Activated T-helper 1 cell treated with anti-CD3 and anti-CD28 coated beads, Interleukin-12 subunit alpha, Interleukin-12 subunit beta, Interleukin-2, Interleukin-4 antibody, amounts not matched to agents 30 ng/mL and 10 ng/mL and 1 ng/mL, durations not matched to agents 14 hours and 24 hours and 36 hours (primary cell): ENCODE data around the gene SAMHD1. TPM values are rescaled to one million over a fixed set of nuclear protein-coding genes. Genes with fewer than 3 reads are reported as not detected.
"Not testable (repeated sequence)": the region's sequence is repeated elsewhere in the genome, so short reads cannot be mapped to it uniquely, and the experiment has no call there.

Experiments used
- DNase-seq: peaks from one replicate; pipeline ENCODE4 v3.0.0; 2021; ENCODE audit warnings: low spot score
- H3K27ac Mint-ChIP-seq: one replicate; pipeline ENCODE4 v1.8.0; 2021; ENCODE audit warnings: mild to moderate bottlenecking, mixed read lengths
- H3K27me3 Mint-ChIP-seq: one replicate; pipeline ENCODE4 v1.8.0; 2022; ENCODE audit warnings: mild to moderate bottlenecking, moderate library complexity, mixed read lengths; ENCODE audit not compliant: insufficient read depth
- H3K36me3 Mint-ChIP-seq: one replicate; pipeline ENCODE4 v1.8.0; 2021; ENCODE audit warnings: low read depth, mixed read lengths
- H3K4me1 Mint-ChIP-seq: one replicate; pipeline ENCODE4 v1.8.0; 2021; ENCODE audit warnings: low read depth, mixed read lengths
- H3K4me3 Mint-ChIP-seq: one replicate; pipeline ENCODE4 v1.8.0; 2021; ENCODE audit warnings: mild to moderate bottlenecking, moderate library complexity, mixed read lengths
- H3K9me3 Mint-ChIP-seq: one replicate; pipeline ENCODE4 v1.8.0; 2021; ENCODE audit warnings: mixed read lengths
- intact Hi-C: fragments of 100-400 bp; cut with micrococcal nuclease; formaldehyde crosslinking; loops from one replicate; pipeline ENCODE4 v1.15.1; 2024
- total RNA-seq: library from RNA; stranded (reverse); gene quantifications from 2 replicates; pipeline ENCODE4 v1.2.3, GENCODE V29; 2022

Gene SAMHD1
- total RNA-seq, result 55.0 and 59.9 TPM in 2 replicates

GRCh38 chr20:36951198-36951978 lies at the start of gene SAMHD1:
Gene SAMHD1, minus strand, starts transcription at chr20:36951708. Its CDS starts 65 bp downstream, at chr20:36951643.
- peaks cover 8% of the 10 kb centered on the region for H3K36me3 Mint-ChIP-seq
- peak within 1 kb of the TSS; percentile 91 for H3K27ac Mint-ChIP-seq
- peak; percentile 90 for DNase-seq
- peak within 1 kb of the TSS; percentile 92 for H3K4me3 Mint-ChIP-seq
- H3K9me3 Mint-ChIP-seq, result no peaks in the 10 kb centered on the region
- no peaks in the 10 kb centered on the region for H3K27me3 Mint-ChIP-seq
- peaks cover 47% of the 10 kb centered on the region for H3K4me1 Mint-ChIP-seq
- intact Hi-C loops, result loop anchor here (1.0 to 10.0 kb wide), 6 partner anchors 23 to 307 kb away; partner anchors contain the start of genes MROH8, RBL1, RPN2 and SLA2

- H3K27ac Mint-ChIP-seq, H3K27me3 Mint-ChIP-seq, H3K4me1 Mint-ChIP-seq, H3K9me3 Mint-ChIP-seq, intact Hi-C loops, H3K4me3 Mint-ChIP-seq, DNase-seq: not testable (repeated sequence)
- peaks cover 46% of the 10 kb centered on the region for H3K36me3 Mint-ChIP-seq
These were observed 48.7 kb upstream of the SAMHD1 start for GRCh38 chr20:37000171-37000570.

- intact Hi-C loops, result no loop called here
- H3K9me3 Mint-ChIP-seq, result peaks cover 16% of the 10 kb centered on the region
- H3K36me3 Mint-ChIP-seq, result peaks cover 57% of the 10 kb centered on the region
- no peaks in the 10 kb centered on the region for H3K27me3 Mint-ChIP-seq
- H3K27ac Mint-ChIP-seq, result peak overlapping the region; percentile 23
- DNase-seq, result no peak
- peaks cover 6% of the 10 kb centered on the region for H3K4me1 Mint-ChIP-seq
- no peak overlapping the region for H3K4me3 Mint-ChIP-seq
These were observed 47.1 kb upstream of the SAMHD1 start for GRCh38 chr20:36998652-36999051.

GRCh38 chr20:36997121-36997520 lies 45.6 kb upstream of the SAMHD1 start:
- intact Hi-C loops, result no loop called here
- no peak for DNase-seq
- Mint-ChIP-seq H3K9me3 (peaks cover 22% of the 10 kb centered on the region), H3K4me1 (no peaks in the 10 kb centered on the region), H3K27me3 (no peaks in the 10 kb centered on the region), H3K36me3 (peaks cover 52% of the 10 kb centered on the region), H3K27ac (no peak overlapping the region), H3K4me3 (no peak overlapping the region)

- intact Hi-C loops, H3K4me1 Mint-ChIP-seq, DNase-seq, H3K4me3 Mint-ChIP-seq, H3K27ac Mint-ChIP-seq, H3K27me3 Mint-ChIP-seq: not testable (repeated sequence)
- Mint-ChIP-seq H3K36me3 (peaks cover 54% of the 10 kb centered on the region), H3K9me3 (peaks cover 22% of the 10 kb centered on the region)
These were observed 42.7 kb upstream of the SAMHD1 start for GRCh38 chr20:36994221-36994620.

GRCh38 chr20:36992802-36993334 lies 41.4 kb upstream of the SAMHD1 start:
- intact Hi-C loops, result no loop called here
- H3K4me1 Mint-ChIP-seq, result peaks cover 18% of the 10 kb centered on the region
- peaks cover 22% of the 10 kb centered on the region for H3K9me3 Mint-ChIP-seq
- H3K4me3 Mint-ChIP-seq, result no peak overlapping the region
- no peak overlapping the region for H3K27ac Mint-ChIP-seq
- no peaks in the 10 kb centered on the region for H3K27me3 Mint-ChIP-seq
- DNase-seq, result no peak
- peaks cover 46% of the 10 kb centered on the region for H3K36me3 Mint-ChIP-seq

- intact Hi-C loops, result no loop called here
- Mint-ChIP-seq H3K36me3 (peaks cover 39% of the 10 kb centered on the region), H3K4me3 (no peak overlapping the region), H3K27ac (no peak overlapping the region), H3K27me3 (no peaks in the 10 kb centered on the region), H3K4me1 (peaks cover 19% of the 10 kb centered on the region), H3K9me3 (peaks cover 22% of the 10 kb centered on the region)
- DNase-seq, result no peak
These were observed 40.2 kb upstream of the SAMHD1 start for GRCh38 chr20:36991703-36992102.

GRCh38 chr20:36989797-36990196 lies 38.3 kb upstream of the SAMHD1 start:
- H3K4me1 Mint-ChIP-seq, result peaks cover 19% of the 10 kb centered on the region

GRCh38 chr20:36988494-36988966 lies 37.0 kb upstream of the SAMHD1 start:
- Mint-ChIP-seq H3K4me3 (no peak overlapping the region), H3K9me3 (peaks cover 6% of the 10 kb centered on the region), H3K4me1 (peaks cover 19% of the 10 kb centered on the region), H3K27ac (peak overlapping the region; percentile 41), H3K36me3 (peaks cover 13% of the 10 kb centered on the region), H3K27me3 (no peaks in the 10 kb centered on the region)
- DNase-seq, result no peak
- intact Hi-C loops, result no loop called here

More at GRCh38 chr20:36989797-36990196, 38.3 kb upstream of the SAMHD1 start:
- Mint-ChIP-seq H3K36me3 (peaks cover 21% of the 10 kb centered on the region), H3K27ac (no peak overlapping the region), H3K4me3 (no peak overlapping the region), H3K9me3 (peaks cover 11% of the 10 kb centered on the region), H3K27me3 (no peaks in the 10 kb centered on the region)
- DNase-seq, result no peak
- intact Hi-C loops, result no loop called here

- intact Hi-C loops, result no loop called here
- peaks cover 14% of the 10 kb centered on the region for H3K4me1 Mint-ChIP-seq
- peaks cover 5% of the 10 kb centered on the region for H3K36me3 Mint-ChIP-seq
- H3K9me3 Mint-ChIP-seq, result no peaks in the 10 kb centered on the region
- no peak overlapping the region for H3K4me3 Mint-ChIP-seq
- DNase-seq, result no peak
- no peak overlapping the region for H3K27ac Mint-ChIP-seq
- H3K27me3 Mint-ChIP-seq, result no peaks in the 10 kb centered on the region
These were observed 32.7 kb upstream of the SAMHD1 start for GRCh38 chr20:36984257-36984638.

GRCh38 chr20:36975099-36975818 lies 23.8 kb upstream of the SAMHD1 start:
- peak overlapping the region; percentile 15 for H3K4me3 Mint-ChIP-seq
- peak; percentile 55 for DNase-seq
- intact Hi-C loops, result loop anchor here (2.0 kb wide), 1 partner anchor 24 kb away; the partner anchor contains the start of gene SAMHD1
- H3K27ac Mint-ChIP-seq, result peak overlapping the region; percentile 90
- no peaks in the 10 kb centered on the region for H3K9me3 Mint-ChIP-seq
- no peaks in the 10 kb centered on the region for H3K36me3 Mint-ChIP-seq
- peaks cover 20% of the 10 kb centered on the region for H3K4me1 Mint-ChIP-seq
- no peaks in the 10 kb centered on the region for H3K27me3 Mint-ChIP-seq

GRCh38 chr20:36974660-36975059 lies 23.2 kb upstream of the SAMHD1 start:
- H3K4me3 Mint-ChIP-seq, result no peak overlapping the region
- intact Hi-C loops, result loop anchor here (2.0 kb wide), 1 partner anchor 24 kb away; the partner anchor contains the start of gene SAMHD1
- H3K27ac Mint-ChIP-seq, result no peak overlapping the region
- no peaks in the 10 kb centered on the region for H3K36me3 Mint-ChIP-seq
- no peaks in the 10 kb centered on the region for H3K9me3 Mint-ChIP-seq
- H3K4me1 Mint-ChIP-seq, result peaks cover 26% of the 10 kb centered on the region
- no peak for DNase-seq
- no peaks in the 10 kb centered on the region for H3K27me3 Mint-ChIP-seq

GRCh38 chr20:36971103-36971502 lies 19.6 kb upstream of the SAMHD1 start:
- peaks cover 33% of the 10 kb centered on the region for H3K4me1 Mint-ChIP-seq
- H3K27me3 Mint-ChIP-seq, result no peaks in the 10 kb centered on the region
- DNase-seq, result no peak
- no peak overlapping the region for H3K4me3 Mint-ChIP-seq
- H3K36me3 Mint-ChIP-seq, result peaks cover 4% of the 10 kb centered on the region
- no peak overlapping the region for H3K27ac Mint-ChIP-seq
- intact Hi-C loops, result loop anchor here (1.0 kb wide), 1 partner anchor 43 kb away; no protein-coding TSS in a partner anchor
- no peaks in the 10 kb centered on the region for H3K9me3 Mint-ChIP-seq
